GM18861 (cell line): ENCODE measurements around the gene PNKP.
A peak's percentile ranks its signal among the peaks of the same experiment; 100 is the strongest.
"Not testable (repeated sequence)": the region's sequence is repeated elsewhere in the genome, so short reads cannot be mapped to it uniquely, and the experiment has no call there.

Experiments used
- ATAC-seq: cut with Tn5 transposase; IDR thresholded peaks from one replicate; pipeline ENCODE4 v1.9.1; 2021; ENCODE audit not compliant: unreplicated experiment

PNKP gene

DNA sequence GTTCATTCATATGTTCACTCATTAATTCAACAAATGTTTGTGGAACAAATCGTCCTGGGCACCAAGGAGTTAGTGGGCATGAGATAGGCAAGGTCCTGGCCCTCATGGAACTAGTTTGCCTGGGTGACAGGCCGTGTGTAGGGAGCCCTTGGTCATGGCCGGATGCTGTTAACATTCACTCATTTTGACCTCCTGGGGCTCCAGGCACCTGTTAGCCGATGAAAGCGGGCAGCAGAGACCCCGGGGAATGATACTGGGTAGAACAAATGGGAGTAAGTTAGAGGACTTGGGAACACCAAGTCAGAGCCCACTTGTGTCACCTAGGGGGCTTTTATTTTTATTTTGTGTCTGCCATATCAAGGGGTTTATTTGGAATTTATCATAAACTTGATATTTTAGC, 42.7 kb downstream of the PNKP start:
- ATAC-seq = no peak

- no peak for ATAC-seq
Measured at GRCh38 chr19:49823472-49823871, 43.9 kb downstream of the PNKP start.

GRCh38 chr19:49820125-49820524, 47.3 kb downstream of the PNKP start:
- ATAC-seq = no peak

DNA sequence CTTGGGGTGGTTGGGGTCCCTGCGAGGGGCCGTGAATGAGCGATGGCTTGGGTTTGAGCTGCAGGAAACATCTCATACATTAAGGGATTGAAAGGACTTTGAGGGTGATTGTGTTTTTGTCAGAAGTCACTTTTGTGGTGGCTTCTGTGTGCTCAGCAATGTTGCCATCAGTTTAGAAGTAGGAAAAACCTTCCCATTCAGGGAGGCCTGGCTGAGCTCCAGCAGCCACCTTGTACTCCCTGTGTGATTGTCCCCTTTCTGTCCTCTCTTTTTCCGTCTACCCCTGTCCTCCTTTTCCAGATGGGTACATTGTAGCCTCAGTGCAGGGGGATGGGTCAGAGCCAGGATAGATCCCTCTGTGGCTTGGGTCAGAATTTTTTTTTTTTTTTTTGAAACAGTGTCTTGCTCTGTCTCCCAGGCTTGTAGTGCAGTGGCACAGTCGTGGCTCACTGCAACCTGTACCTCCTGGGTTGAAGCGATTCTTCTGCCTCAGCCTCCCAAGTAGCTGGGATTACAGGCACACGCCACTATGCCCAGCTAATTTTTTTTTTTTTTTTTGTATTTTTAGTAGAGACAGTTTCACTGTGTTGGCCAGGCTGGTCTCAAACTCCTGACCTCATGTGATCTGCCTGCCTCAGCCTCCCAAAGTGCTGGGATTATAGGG, 47.8 kb downstream of the PNKP start:
- not testable (repeated sequence) for ATAC-seq

DNA sequence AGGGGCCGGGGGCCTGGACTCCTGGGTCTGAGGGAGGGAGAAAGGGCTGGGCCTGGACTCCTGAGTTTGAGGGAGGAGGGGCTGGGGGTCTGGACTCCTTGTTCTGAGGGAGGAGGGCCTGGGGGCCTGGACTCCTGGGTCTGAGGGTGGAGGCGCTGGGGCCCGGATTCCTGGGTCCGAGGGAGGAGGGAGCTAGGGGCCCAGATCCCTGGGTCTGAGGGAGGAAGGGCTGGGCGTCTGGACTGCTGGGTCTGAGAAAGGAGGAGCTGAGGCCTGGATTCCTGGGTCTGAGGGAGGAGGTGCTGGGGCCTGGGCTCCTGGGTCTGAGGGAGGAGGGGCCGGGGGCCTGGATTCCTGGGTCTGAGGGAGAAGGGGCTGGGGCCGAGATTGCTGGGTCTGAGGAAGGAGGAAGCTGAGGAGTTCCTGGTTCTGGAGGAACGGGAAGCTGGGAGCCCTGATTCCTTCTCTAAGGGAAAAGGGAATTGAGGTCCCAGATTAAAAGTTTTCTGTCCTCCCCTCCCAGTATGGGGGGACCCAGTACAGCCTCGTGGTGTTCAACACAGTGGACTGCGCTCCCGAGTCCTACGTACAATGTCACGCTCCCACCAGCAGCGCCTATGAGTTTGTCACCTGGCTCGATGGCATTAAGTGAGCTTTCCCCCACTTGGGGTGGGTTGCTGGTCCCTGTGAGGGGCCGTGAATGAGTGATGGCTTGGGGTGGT, 48.6 kb downstream of the PNKP start:
- ATAC-seq = no peak

GRCh38 chr19:49817964-49818648, 49.3 kb downstream of the PNKP start, which contains the start of gene MED25:
TSS of gene MED25 (plus strand) at chr19:49818289. CDS start at chr19:49818342, 53 bp downstream.
- peak; percentile 67 for ATAC-seq

GRCh38 chr19:49816590-49816989, 50.8 kb downstream of the PNKP start:
- no peak for ATAC-seq

- ATAC-seq = no peak
Measured at GRCh38 chr19:49814010-49814409, 53.4 kb downstream of the PNKP start.

GRCh38 chr19:49812997-49813861, 54.1 kb downstream of the PNKP start, which contains the start of gene FUZ:
TSS of gene FUZ (minus strand) at chr19:49813292. CDS start at chr19:49813106, 186 bp downstream.
- ATAC-seq = peak; percentile 56

DNA sequence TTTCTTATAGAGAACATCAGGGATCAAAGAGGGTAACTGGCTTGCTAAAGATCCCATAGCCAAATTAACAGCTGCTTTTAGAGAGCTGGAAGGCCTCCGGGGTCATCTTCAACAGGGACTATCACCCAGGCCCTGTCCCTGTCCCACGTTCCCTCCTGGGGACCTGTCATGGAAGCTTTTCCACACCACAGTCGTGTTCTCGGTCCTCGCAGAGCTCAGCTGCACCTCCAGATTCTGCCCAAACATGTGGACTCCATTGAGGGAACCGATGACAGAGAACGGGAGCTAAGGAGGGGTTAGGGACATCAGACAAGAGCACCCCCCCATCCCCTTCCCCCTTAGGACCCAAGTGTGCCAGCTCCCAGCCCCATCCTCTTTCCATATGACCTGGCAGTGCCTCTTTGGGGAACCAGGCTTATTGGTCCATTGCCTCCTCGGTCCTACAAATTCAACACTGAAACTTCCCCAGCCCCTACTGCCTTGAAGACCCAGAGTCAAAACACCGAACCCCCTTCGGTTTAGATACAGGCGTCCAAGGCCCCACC, 54.9 kb downstream of the PNKP start:
- ATAC-seq = no peak

DNA sequence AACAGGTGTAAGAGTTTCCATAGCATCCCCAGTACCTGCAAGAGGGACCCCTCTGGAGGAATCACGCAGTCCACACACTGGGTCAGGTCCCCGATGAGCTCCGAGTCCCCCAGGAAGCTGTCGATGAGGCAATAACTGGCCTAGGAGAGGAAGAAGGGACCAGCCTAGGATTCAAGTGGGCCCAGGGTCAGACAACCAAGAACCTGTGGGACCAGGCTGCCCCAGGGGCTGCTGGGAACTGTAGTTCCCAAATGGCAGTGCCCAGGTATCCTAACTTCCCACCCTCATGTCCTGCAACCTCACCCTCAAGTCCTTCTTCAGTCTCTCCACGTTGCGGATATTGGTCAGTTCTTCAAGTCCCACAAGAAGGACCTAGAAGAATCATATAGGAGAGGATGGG, 56.0 kb downstream of the PNKP start:
- ATAC-seq = no peak
